H9 (cell line): Measurements from ENCODE around the gene NPC1. TPM values are rescaled to one million over a fixed set of nuclear protein-coding genes. Genes with fewer than 3 reads are reported as not detected.

Experiments used
- DNase-seq: peaks from one replicate; pipeline ENCODE4 v3.0.0-alpha.2; 2017
- H2AFZ ChIP-seq: one replicate; pipeline ENCODE4 v1.6.1; 2013; ENCODE audit warnings: mild to moderate bottlenecking, low read length, control low read depth, moderate library complexity
- H2AK5ac ChIP-seq: 2 replicates; pipeline ENCODE4 v1.6.1; 2013; ENCODE audit warnings: low read length, control low read depth, mixed read lengths; ENCODE audit not compliant: insufficient read length
- H2BK120ac ChIP-seq: one replicate; pipeline ENCODE4 v1.6.1; 2013; ENCODE audit warnings: low read depth, mild to moderate bottlenecking, low read length, control low read depth, inconsistent platforms; ENCODE audit not compliant: poor library complexity, severe bottlenecking
- H2BK12ac ChIP-seq: 2 replicates; pipeline ENCODE4 v1.6.1; 2013; ENCODE audit warnings: low read length, control low read depth, mixed read lengths, low read depth; ENCODE audit not compliant: insufficient read length
- H2BK15ac ChIP-seq: 2 replicates; pipeline ENCODE4 v1.6.1; 2013; ENCODE audit warnings: low read depth, low read length, control low read depth
- H2BK20ac ChIP-seq: one replicate; pipeline ENCODE4 v1.6.1; 2013; ENCODE audit warnings: low read depth, mild to moderate bottlenecking, low read length, control low read depth, inconsistent platforms; ENCODE audit not compliant: poor library complexity, severe bottlenecking
- H2BK5ac ChIP-seq: 2 replicates; pipeline ENCODE4 v1.6.1; 2013; ENCODE audit warnings: low read length, control low read depth, mixed read lengths; ENCODE audit not compliant: insufficient read length
- H3K14ac ChIP-seq: 2 replicates; pipeline ENCODE4 v1.6.1; 2013; ENCODE audit warnings: low read length, control low read depth; ENCODE audit not compliant: insufficient read depth
- H3K18ac ChIP-seq: 2 replicates; pipeline ENCODE4 v1.6.1; 2013; ENCODE audit warnings: low read depth, mild to moderate bottlenecking, mixed read lengths, low read length, control low read depth; ENCODE audit not compliant: insufficient read length
- H3K23ac ChIP-seq: 2 replicates; pipeline ENCODE4 v1.6.1; 2013; ENCODE audit warnings: low read length, control low read depth, mixed read lengths, low read depth; ENCODE audit not compliant: insufficient read length
- H3K23me2 ChIP-seq: 2 replicates; pipeline ENCODE4 v1.6.1; 2013; ENCODE audit warnings: low read depth, mild to moderate bottlenecking, mixed read lengths, low read length, control low read depth; ENCODE audit not compliant: insufficient read length, poor library complexity, severe bottlenecking
- H3K27ac ChIP-seq: 2 replicates; pipeline ENCODE4 v1.5.1; 2013; ENCODE audit warnings: low read length, control low read depth, mixed read lengths, low read depth; ENCODE audit not compliant: insufficient read length
- H3K27me3 ChIP-seq: 2 replicates; pipeline ENCODE4 v1.6.1; 2013; ENCODE audit warnings: low read length, control low read depth, inconsistent platforms; ENCODE audit not compliant: insufficient read depth
- H3K4ac ChIP-seq: 2 replicates; pipeline ENCODE4 v1.6.1; 2013; ENCODE audit warnings: low read depth, mild to moderate bottlenecking, control low read depth, inconsistent platforms, low read length, moderate library complexity
- H3K4me1 ChIP-seq: 2 replicates; pipeline ENCODE4 v1.6.1; 2013; ENCODE audit warnings: low read length, control low read depth, inconsistent platforms; ENCODE audit not compliant: insufficient read depth
- H3K4me2 ChIP-seq: 2 replicates; pipeline ENCODE4 v1.6.1; 2013; ENCODE audit warnings: low read length, control low read depth, mixed read lengths; ENCODE audit not compliant: insufficient read length, insufficient read depth
- H3K56ac ChIP-seq: 2 replicates; pipeline ENCODE4 v1.6.1; 2013; ENCODE audit warnings: low read depth, mild to moderate bottlenecking, mixed read lengths, low read length, control low read depth; ENCODE audit not compliant: insufficient read length
- H3K79me1 ChIP-seq: 2 replicates; pipeline ENCODE4 v1.6.1; 2013; ENCODE audit warnings: low read depth, mild to moderate bottlenecking, moderate library complexity, low read length, control low read depth, inconsistent platforms; ENCODE audit not compliant: insufficient read depth, poor library complexity, severe bottlenecking
- H3K79me2 ChIP-seq: 2 replicates; pipeline ENCODE4 v1.6.1; 2013; ENCODE audit warnings: low read length, control low read depth, inconsistent platforms; ENCODE audit not compliant: insufficient read depth
- H3K9ac ChIP-seq: 2 replicates; pipeline ENCODE4 v1.6.1; 2013; ENCODE audit warnings: low read length, control low read depth, mixed read lengths; ENCODE audit not compliant: insufficient read length; ENCODE audit errors: extremely low read depth
- H3K9me3 ChIP-seq: one replicate; pipeline ENCODE4 v1.6.1; 2013; ENCODE audit warnings: low read depth, low read length, inconsistent platforms; ENCODE audit not compliant: control insufficient read depth
- H3T11ph ChIP-seq: one replicate; pipeline ENCODE4 v1.6.1; 2013; ENCODE audit warnings: mild to moderate bottlenecking, low read length, control low read depth, inconsistent platforms
- H4K20me1 ChIP-seq: one replicate; pipeline ENCODE4 v1.6.1; 2013; ENCODE audit not compliant: control insufficient read depth, insufficient read length, insufficient read depth
- H4K5ac ChIP-seq: 2 replicates; pipeline ENCODE4 v1.6.1; 2013; ENCODE audit warnings: low read depth, mild to moderate bottlenecking, mixed read lengths, low read length, control low read depth; ENCODE audit not compliant: insufficient read length
- H4K8ac ChIP-seq: replicated peaks from 2 replicates; pipeline ENCODE4 v1.6.1; 2013; ENCODE audit warnings: low read length, control low read depth, mixed read lengths, low read depth; ENCODE audit not compliant: insufficient read length
- H4K91ac ChIP-seq: 2 replicates; pipeline ENCODE4 v1.6.1; 2013; ENCODE audit warnings: low read depth, mild to moderate bottlenecking, moderate library complexity, mixed read lengths, low read length, control low read depth; ENCODE audit not compliant: insufficient read length
- H3K27ac Mint-ChIP-seq, 3 experiments: 2 replicates in 2 of 3; 3 replicates in 1 of 3; pipeline ENCODE4 v1.8.0; 2020 to 2021; ENCODE audit warnings: mixed read lengths in 3 of 3, mild to moderate bottlenecking in 1 of 3, moderate library complexity in 1 of 3
- H3K27me3 Mint-ChIP-seq: 2 replicates; pipeline ENCODE4 v1.8.0; 2021; ENCODE audit warnings: low read depth, mild to moderate bottlenecking, moderate library complexity, mixed read lengths
- H3K36me3 Mint-ChIP-seq, 3 experiments: 2 replicates in 2 of 3; 3 replicates in 1 of 3; pipeline ENCODE4 v1.8.0; 2020 to 2021; ENCODE audit warnings: low read depth in 3 of 3, mixed read lengths in 3 of 3; ENCODE audit not compliant: insufficient read depth in 1 of 3
- H3K4me1 Mint-ChIP-seq, 2 experiments: 2 replicates each; pipeline ENCODE4 v1.8.0; 2020; ENCODE audit warnings: mixed read lengths in 2 of 2
- H3K4me3 Mint-ChIP-seq, 2 experiments: 2 replicates in 1 of 2; 3 replicates in 1 of 2; pipeline ENCODE4 v1.8.0; 2020 to 2021; ENCODE audit warnings: mild to moderate bottlenecking in 2 of 2, mixed read lengths in 2 of 2, moderate library complexity in 1 of 2
- H3K9me3 Mint-ChIP-seq, 2 experiments: 2 replicates in 1 of 2; 3 replicates in 1 of 2; pipeline ENCODE4 v1.8.0; 2020; ENCODE audit warnings: mild to moderate bottlenecking in 2 of 2, mixed read lengths in 2 of 2, moderate library complexity in 1 of 2
- CTCF ChIP-seq: fragments of 200-600 bp; sonication (generic); conservative IDR thresholded peaks from 3 replicates; pipeline ENCODE4 v1.8.0; 2021; ENCODE audit warnings: antibody characterized with exemption, mild to moderate bottlenecking
- WGBS: extraction: QIAGEN DNeasy Blood & Tissue Kit; methylation state at CpG from one replicate; pipeline ENCODE4 v1.1.7; 2013; ENCODE audit warnings: missing lambda C conversion rate, low lambda C conversion rate, mixed read lengths; ENCODE audit not compliant: insufficient read length; ENCODE audit errors: extremely low coverage; 5-methylcytosine and 5-hydroxymethylcytosine counted together
- total RNA-seq: library from RNA; stranded (reverse); gene quantifications from 2 replicates; pipeline ENCODE4 v1.2.1, GENCODE V29; 2021

NPC1 gene
- total RNA-seq, 1 experiment from 2014 or later = 24.2 TPM

- Histone ChIP-seq H4K5ac (no peak overlapping the region), H3K18ac (no peak overlapping the region), H3K4ac (no peak overlapping the region), H2AK5ac (no peak overlapping the region), H3K56ac (no peak overlapping the region), H2BK120ac (no peak overlapping the region), H3K14ac (no peak overlapping the region), H4K91ac (no peak overlapping the region), H3K79me1 (no peaks in the 10 kb centered on the region), H3K9ac (no peak overlapping the region), H3K9me3 (no peaks in the 10 kb centered on the region), H2AFZ (no peak overlapping the region), H4K20me1 (no peaks in the 10 kb centered on the region), H3T11ph (no peak overlapping the region), H3K4me1 (no peaks in the 10 kb centered on the region), H3K4me2 (no peak overlapping the region), H2BK15ac (no peak overlapping the region), H3K79me2 (no peaks in the 10 kb centered on the region), H3K27me3 (no peaks in the 10 kb centered on the region), H2BK5ac (no peak overlapping the region), H3K23ac (no peak overlapping the region), H3K27ac (no peak overlapping the region), H3K23me2 (no peaks in the 10 kb centered on the region), H2BK20ac (no peak overlapping the region), H2BK12ac (no peak overlapping the region), H4K8ac (no peak overlapping the region)
- no peak overlapping the region for H3K27ac Mint-ChIP-seq
- no peaks in the 10 kb centered on the region for H3K4me1 Mint-ChIP-seq
- TF ChIP-seq CTCF = no peak
- no peaks in the 10 kb centered on the region for H3K9me3 Mint-ChIP-seq
- peaks cover 27 to 97% (median 88%) of the 10 kb centered on the region in 3 experiments; a peak in 6 of 7 replicates for H3K36me3 Mint-ChIP-seq
- no peak for DNase-seq
- no CpG with 5 or more reads among the region's 4 CpGs for WGBS
- no peaks in the 10 kb centered on the region for H3K27me3 Mint-ChIP-seq
- H3K4me3 Mint-ChIP-seq = no peak overlapping the region
Measured at GRCh38 chr18:23532848-23533247, 53.5 kb downstream of the NPC1 start.
